CD8-positive, alpha-beta memory T cell (primary cell): ENCODE results near the gene SESN2. TPM values are rescaled to one million over a fixed set of nuclear protein-coding genes. Genes with fewer than 3 reads are reported as not detected.

Experiments
- CTCF ChIA-PET: fragments of 350-600 bp; sonication (Branson Sonifier 250); formaldehyde crosslinking; loops from one replicate; lab custom pipeline; 2021; ENCODE audit warnings: antibody characterized with exemption; lab: Charles Lee
- POLR2A ChIA-PET: fragments of 350-600 bp; sonication (Branson Sonifier 250); formaldehyde crosslinking; loops from one replicate; lab custom pipeline; 2021; ENCODE audit warnings: antibody characterized with exemption; lab: Charles Lee
- DNase-seq, 5 donors: peaks; one replicate each; pipeline versions ENCODE4 v3.0.0 to v3.0.0-alpha.2; 2020 to 2022; ENCODE audit warnings: mixed read lengths in 1 of 5
- H3K27ac ChIP-seq: one replicate; pipeline ENCODE4 v1.7.0; 2013; ENCODE audit warnings: low read depth, mild to moderate bottlenecking, low read length, moderate library complexity
- H3K27me3 ChIP-seq: 2 replicates; pipeline ENCODE4 v1.7.0; 2013; ENCODE audit warnings: low read length, mild to moderate bottlenecking; ENCODE audit not compliant: insufficient read depth, poor library complexity, severe bottlenecking
- H3K36me3 ChIP-seq: 2 replicates; pipeline ENCODE4 v1.7.0; 2013; ENCODE audit warnings: mild to moderate bottlenecking, low read length, moderate library complexity; ENCODE audit not compliant: insufficient read depth
- H3K4me1 ChIP-seq: 2 replicates; pipeline ENCODE4 v1.7.0; 2013; ENCODE audit warnings: mild to moderate bottlenecking, low read length, moderate library complexity; ENCODE audit not compliant: insufficient read depth
- H3K4me3 ChIP-seq: 2 replicates; pipeline ENCODE4 v1.7.0; 2013; ENCODE audit warnings: mild to moderate bottlenecking, low read length
- H3K9me3 ChIP-seq: 2 replicates; pipeline ENCODE4 v1.7.0; 2013; ENCODE audit warnings: mild to moderate bottlenecking, low read length
- H3K27ac Mint-ChIP-seq, 8 donors: one replicate each; pipeline ENCODE4 v1.8.0; 2020 to 2021; ENCODE audit warnings: mixed read lengths in 8 of 8, mild to moderate bottlenecking in 6 of 8, inconsistent platforms in 3 of 8, moderate library complexity in 3 of 8
- H3K27me3 Mint-ChIP-seq, 2 donors: one replicate each; pipeline ENCODE4 v1.8.0; 2020 to 2021; ENCODE audit warnings: mixed read lengths in 2 of 2, mild to moderate bottlenecking in 1 of 2, moderate library complexity in 1 of 2
- H3K36me3 Mint-ChIP-seq, 3 donors: one replicate each; pipeline ENCODE4 v1.8.0; 2020 to 2021; ENCODE audit warnings: mixed read lengths in 3 of 3, inconsistent platforms in 1 of 3, mild to moderate bottlenecking in 1 of 3
- H3K4me1 Mint-ChIP-seq, 3 donors: one replicate each; pipeline ENCODE4 v1.8.0; 2020 to 2021; ENCODE audit warnings: mixed read lengths in 3 of 3, inconsistent platforms in 1 of 3, mild to moderate bottlenecking in 1 of 3
- H3K4me3 Mint-ChIP-seq, 7 donors: one replicate each; pipeline ENCODE4 v1.8.0; 2020 to 2021; ENCODE audit warnings: mixed read lengths in 7 of 7, mild to moderate bottlenecking in 6 of 7, moderate library complexity in 4 of 7, inconsistent platforms in 2 of 7
- H3K9me3 Mint-ChIP-seq, 5 donors: one replicate each; pipeline ENCODE4 v1.8.0; 2020 to 2022; ENCODE audit warnings: mixed read lengths in 5 of 5, mild to moderate bottlenecking in 3 of 5, moderate library complexity in 2 of 5, inconsistent platforms in 1 of 5
- polyA plus RNA-seq: library from polyadenylated mRNA; unstranded; fragments of 300-500 nt; fragmentation: Illumina TruSeq; gene quantifications from one replicate; pipeline ENCODE4 v1.2.3, GENCODE V29; 2021
- total RNA-seq, 2 experiments: library from RNA; stranded (reverse); gene quantifications; one replicate each; pipeline ENCODE4 v1.2.3, GENCODE V29; 2021

SESN2 gene
- total and polyA plus RNA-seq, 3 experiments from 2014 or later, result 13.1 to 19.8 (median 19.0) TPM

DNA sequence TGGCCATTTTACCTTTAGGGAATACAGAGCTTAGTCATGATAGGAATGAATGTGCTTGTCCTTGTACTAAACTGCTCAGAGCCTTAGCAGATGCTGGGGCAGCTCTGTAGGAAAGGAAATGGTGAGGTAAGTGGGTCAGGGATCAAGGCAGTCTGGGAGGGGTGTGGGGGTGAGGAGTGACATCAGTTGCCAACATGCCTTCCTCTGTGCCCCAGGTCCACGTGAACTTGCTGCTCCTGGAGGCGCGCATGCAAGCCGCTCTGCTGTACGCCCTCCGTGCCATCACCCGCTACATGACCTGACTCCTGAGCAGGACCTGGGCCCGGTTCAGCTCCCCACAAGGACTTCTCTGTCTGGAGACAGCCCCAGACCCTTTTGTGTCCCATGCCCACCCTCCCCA, 21.2 kb downstream of the SESN2 start:
- Mint-ChIP-seq H3K9me3 (no peaks in the 10 kb centered on the region), H3K27ac (peak overlapping the region in 4 of 8 donors; percentile 50 to 90 (median 68)), H3K27me3 (no peaks in the 10 kb centered on the region), H3K4me1 (peaks cover 5% of the 10 kb centered on the region in 3 donors), H3K4me3 (peak overlapping the region in 2 of 7 donors; percentile 15 to 36), H3K36me3 (peaks cover 5 to 58% (median 11%) of the 10 kb centered on the region in 3 donors)
- Histone ChIP-seq H3K36me3 (peaks cover 7% of the 10 kb centered on the region), H3K4me3 (no peak overlapping the region), H3K9me3 (no peaks in the 10 kb centered on the region), H3K27ac (no peak overlapping the region), H3K27me3 (no peaks in the 10 kb centered on the region), H3K4me1 (no peaks in the 10 kb centered on the region)
- DNase-seq, result peak in 1 of 5 donors; percentile 8
- ChIA-PET CTCF (interaction anchor here (1.3 kb wide), 1 partner anchor 32 kb away, joined by 5 read pairs; no protein-coding TSS in a partner anchor), POLR2A (no interaction called here)

DNA sequence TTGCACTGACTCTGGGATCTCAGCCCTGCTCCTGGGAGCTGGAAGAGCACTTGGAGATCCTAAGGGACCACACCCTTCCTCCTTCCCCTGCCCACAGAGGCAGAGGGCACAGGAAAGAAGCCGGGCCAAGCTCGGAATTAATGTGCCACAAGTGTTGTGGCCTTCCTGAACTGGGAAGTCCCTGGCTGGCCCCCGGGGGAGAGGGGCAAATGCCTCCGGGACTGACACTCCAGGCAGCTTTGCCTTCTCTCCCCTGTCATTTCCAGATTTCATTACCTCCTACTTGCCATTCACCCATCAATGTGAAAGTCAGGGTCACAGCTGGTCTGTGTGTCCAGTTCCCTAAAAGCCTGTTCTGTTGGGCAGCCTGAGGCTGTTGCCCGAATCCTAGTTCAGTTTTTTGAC, 21.7 kb downstream of the SESN2 start:
- H3K4me3 ChIP-seq, result no peak overlapping the region
- Mint-ChIP-seq H3K36me3 (peaks cover 5 to 58% (median 11%) of the 10 kb centered on the region in 3 donors), H3K27me3 (no peaks in the 10 kb centered on the region), H3K4me3 (no peak overlapping the region), H3K4me1 (peaks cover 5% of the 10 kb centered on the region in 3 donors), H3K27ac (peak overlapping the region in 4 of 8 donors; percentile 41 to 82 (median 78)), H3K9me3 (no peaks in the 10 kb centered on the region)
- no peak overlapping the region for H3K27ac ChIP-seq
- no peaks in the 10 kb centered on the region for H3K27me3 ChIP-seq
- ChIA-PET CTCF (interaction anchor here (1.3 kb wide), 1 partner anchor 32 kb away, joined by 5 read pairs; no protein-coding TSS in a partner anchor), POLR2A (no interaction called here)
- peaks cover 7% of the 10 kb centered on the region for H3K36me3 ChIP-seq
- DNase-seq, result no peak
- H3K9me3 ChIP-seq, result no peaks in the 10 kb centered on the region
- H3K4me1 ChIP-seq, result no peaks in the 10 kb centered on the region

DNA sequence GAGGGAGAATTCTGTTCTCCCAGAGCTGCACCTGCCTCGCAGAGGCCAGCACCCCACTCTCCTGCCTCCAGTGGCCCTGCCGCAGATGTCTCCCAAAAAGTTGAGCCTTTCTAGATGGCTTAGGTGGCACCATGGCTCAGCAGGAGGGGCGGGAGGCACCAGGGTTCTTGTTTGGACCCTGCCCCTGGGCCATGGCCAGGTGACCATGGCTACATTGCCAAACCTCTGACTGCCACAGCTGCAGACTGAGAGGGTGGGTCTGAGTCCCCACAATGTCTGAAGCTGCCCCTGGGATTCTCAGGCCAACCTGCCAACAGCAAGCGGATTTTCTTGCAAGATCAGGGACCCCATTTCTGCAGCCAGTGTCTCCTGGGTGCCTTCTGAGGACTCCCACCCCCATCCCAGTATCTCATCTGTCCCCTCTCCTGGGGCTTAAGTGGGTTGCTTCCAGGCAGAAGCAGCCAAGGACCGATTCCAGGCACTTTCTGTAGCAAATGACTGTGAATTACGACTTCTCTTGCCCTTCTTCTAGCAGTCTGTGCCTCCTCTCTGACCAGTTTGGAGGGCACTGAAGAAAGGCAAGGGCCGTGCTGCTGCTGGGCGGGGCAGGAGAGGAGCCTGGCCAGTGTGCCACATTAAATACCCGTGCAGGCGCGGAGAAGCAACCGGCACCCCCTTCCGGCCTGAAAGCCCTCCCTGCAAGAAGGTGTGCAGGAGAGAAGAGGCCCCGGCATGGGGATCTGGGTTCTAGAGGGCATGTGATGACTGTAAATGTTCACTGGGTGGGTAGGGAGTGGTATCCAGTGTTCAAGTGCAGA, 22.5 kb downstream of the SESN2 start:
- Histone ChIP-seq H3K4me1 (no peaks in the 10 kb centered on the region), H3K27ac (no peak overlapping the region), H3K27me3 (no peaks in the 10 kb centered on the region), H3K4me3 (no peak overlapping the region), H3K9me3 (no peaks in the 10 kb centered on the region), H3K36me3 (peaks cover 7% of the 10 kb centered on the region)
- POLR2A ChIA-PET, result no interaction called here
- Mint-ChIP-seq H3K4me1 (peaks cover 5% of the 10 kb centered on the region in 3 donors), H3K27me3 (no peaks in the 10 kb centered on the region), H3K4me3 (no peak overlapping the region), H3K9me3 (no peaks in the 10 kb centered on the region), H3K27ac (peak overlapping the region in 2 of 8 donors; percentile 60 to 66), H3K36me3 (peaks cover 5 to 56% (median 11%) of the 10 kb centered on the region in 3 donors)
- no peak for DNase-seq
- CTCF ChIA-PET, result interaction anchor here (1.8 kb wide), 1 partner anchor 33 kb away, joined by 5 read pairs; no protein-coding TSS in a partner anchor

DNA sequence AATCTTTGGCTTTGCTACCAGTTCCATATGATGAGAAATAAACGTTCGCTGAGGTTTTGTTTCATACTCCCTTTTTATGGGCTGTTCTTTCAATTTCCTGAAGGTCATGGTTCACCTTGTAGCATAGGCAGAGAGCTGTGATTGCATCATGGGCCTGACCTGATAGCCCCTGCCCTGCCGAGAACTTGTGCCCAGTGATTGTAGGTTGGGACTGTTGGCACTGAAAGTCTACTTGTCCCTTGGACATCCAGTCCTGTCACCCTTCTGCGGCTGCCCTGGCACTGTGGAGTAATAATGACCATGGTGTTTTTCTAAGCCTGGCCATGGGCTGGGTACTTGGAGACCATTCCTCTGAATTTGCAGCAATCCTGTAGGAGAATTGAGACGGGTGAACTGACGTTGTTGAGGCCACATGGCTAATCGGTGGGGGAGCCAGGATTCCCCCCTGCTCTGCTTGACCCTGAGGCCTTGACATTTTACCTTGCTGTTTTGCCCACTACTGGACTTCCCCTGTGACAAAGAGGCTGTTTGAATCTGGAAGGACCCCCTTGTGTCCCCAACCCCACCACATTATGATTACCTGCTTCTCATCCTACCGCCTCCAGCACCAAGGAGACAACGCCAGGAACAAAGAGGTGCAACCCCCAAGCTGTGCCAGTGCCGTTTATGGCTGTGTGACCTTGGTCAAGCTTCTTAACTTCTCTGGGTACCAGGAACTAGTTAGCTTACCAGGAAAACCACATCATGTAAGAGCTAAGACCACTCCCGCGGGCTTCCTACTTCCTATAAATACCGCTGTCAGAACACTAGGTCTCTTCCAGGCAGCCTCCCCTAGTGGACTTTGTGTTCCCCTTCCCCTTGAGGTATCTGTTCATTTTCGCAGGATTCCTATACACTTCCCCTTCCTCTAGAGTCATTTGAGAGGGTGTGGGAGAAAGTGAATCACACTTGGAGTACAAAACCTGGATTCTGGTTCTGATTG, 23.4 kb downstream of the SESN2 start:
- Mint-ChIP-seq H3K4me3 (peak overlapping the region in 1 of 7 donors; percentile 2), H3K9me3 (no peaks in the 10 kb centered on the region), H3K36me3 (peaks cover 5 to 50% (median 11%) of the 10 kb centered on the region in 3 donors), H3K27me3 (no peaks in the 10 kb centered on the region), H3K27ac (peak overlapping the region in 4 of 8 donors; percentile 39 to 84 (median 62)), H3K4me1 (peaks cover 5 to 6% (median 5%) of the 10 kb centered on the region in 3 donors)
- peaks cover 7% of the 10 kb centered on the region for H3K36me3 ChIP-seq
- H3K4me1 ChIP-seq, result no peaks in the 10 kb centered on the region
- no peaks in the 10 kb centered on the region for H3K9me3 ChIP-seq
- H3K27me3 ChIP-seq, result no peaks in the 10 kb centered on the region
- POLR2A ChIA-PET, result no interaction called here
- CTCF ChIA-PET, result interaction anchor here (1.8 kb wide), 1 partner anchor 34 kb away, joined by 5 read pairs; no protein-coding TSS in a partner anchor
- DNase-seq, result no peak
- no peak overlapping the region for H3K4me3 ChIP-seq
- no peak overlapping the region for H3K27ac ChIP-seq

GRCh38 chr1:28286111-28286510, 26.8 kb downstream of the SESN2 start:
- H3K4me3 ChIP-seq, result no peak overlapping the region
- DNase-seq, result no peak

GRCh38 chr1:28288487-28288886, 29.2 kb downstream of the SESN2 start:
- Mint-ChIP-seq H3K9me3 (no peaks in the 10 kb centered on the region), H3K36me3 (no peaks in the 10 kb centered on the region), H3K27ac (peak overlapping the region in 1 of 8 donors; percentile 7), H3K4me3 (no peak overlapping the region), H3K27me3 (peaks cover 0 to under 1% of the 10 kb centered on the region in 2 donors), H3K4me1 (peaks cover 0 to 1% (median 0%) of the 10 kb centered on the region in 3 donors)
- no peak overlapping the region for H3K4me3 ChIP-seq
- CTCF ChIA-PET, result interaction anchor here (1.4 to 1.6 kb wide), 2 partner anchors 12 to 40 kb away, joined by 3 to 6 read pairs; no protein-coding TSS in a partner anchor
- H3K9me3 ChIP-seq, result no peaks in the 10 kb centered on the region
- H3K27me3 ChIP-seq, result no peaks in the 10 kb centered on the region
- POLR2A ChIA-PET, result no interaction called here
- H3K4me1 ChIP-seq, result no peaks in the 10 kb centered on the region
- H3K27ac ChIP-seq, result no peak overlapping the region
- H3K36me3 ChIP-seq, result no peaks in the 10 kb centered on the region
- no peak for DNase-seq

More at GRCh38 chr1:28286111-28286510, 26.8 kb downstream of the SESN2 start:
- H3K27ac Mint-ChIP-seq, result no peak overlapping the region
- H3K4me1 Mint-ChIP-seq, result peaks cover 5 to 6% (median 5%) of the 10 kb centered on the region in 3 donors
- no peaks in the 10 kb centered on the region for H3K9me3 ChIP-seq
- H3K36me3 ChIP-seq, result no peaks in the 10 kb centered on the region
- H3K4me3 Mint-ChIP-seq, result no peak overlapping the region
- H3K4me1 ChIP-seq, result no peaks in the 10 kb centered on the region
- H3K27me3 ChIP-seq, result no peaks in the 10 kb centered on the region
- no peaks in the 10 kb centered on the region for H3K27me3 Mint-ChIP-seq
- no peaks in the 10 kb centered on the region for H3K9me3 Mint-ChIP-seq
- POLR2A ChIA-PET, result interaction anchor here (0.6 kb wide), 1 partner anchor 261 kb away, joined by 7 read pairs; no protein-coding TSS in a partner anchor
- CTCF ChIA-PET, result no interaction called here
- H3K27ac ChIP-seq, result no peak overlapping the region
- peaks cover 0 to 19% (median 0%) of the 10 kb centered on the region in 3 donors for H3K36me3 Mint-ChIP-seq

DNA sequence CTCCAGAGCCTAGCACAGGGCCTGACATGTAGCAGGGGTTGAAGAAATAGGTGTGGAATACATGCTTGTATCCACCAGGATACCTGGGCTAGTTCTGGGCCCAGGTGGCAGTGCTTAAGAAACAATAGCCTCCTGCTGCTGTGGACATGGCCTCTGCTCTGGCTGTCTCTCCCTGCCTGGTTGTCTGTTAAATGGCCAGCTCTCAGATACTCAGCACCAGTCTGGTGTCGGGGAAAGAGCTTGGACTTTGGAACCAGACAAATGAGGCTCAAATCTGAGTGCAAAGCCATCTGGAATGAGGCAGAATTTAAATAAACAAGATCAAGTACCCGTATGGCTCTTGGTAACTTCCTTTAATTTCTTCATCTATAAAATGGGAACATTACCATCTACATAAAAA, 31.5 kb downstream of the SESN2 start:
- H3K4me1 Mint-ChIP-seq, result peaks cover 0 to 1% (median 0%) of the 10 kb centered on the region in 3 donors
- Histone ChIP-seq H3K27ac (no peak overlapping the region), H3K4me3 (no peak overlapping the region), H3K36me3 (no peaks in the 10 kb centered on the region), H3K9me3 (no peaks in the 10 kb centered on the region), H3K4me1 (no peaks in the 10 kb centered on the region), H3K27me3 (no peaks in the 10 kb centered on the region)
- no peak for DNase-seq
- POLR2A ChIA-PET, result no interaction called here
- no peaks in the 10 kb centered on the region for H3K9me3 Mint-ChIP-seq
- no peak overlapping the region for H3K27ac Mint-ChIP-seq
- H3K4me3 Mint-ChIP-seq, result no peak overlapping the region
- peaks cover 0 to 2% of the 10 kb centered on the region in 2 donors for H3K27me3 Mint-ChIP-seq
- H3K36me3 Mint-ChIP-seq, result no peaks in the 10 kb centered on the region
- CTCF ChIA-PET, result no interaction called here
